Endothelial cell of umbilical vein (primary cell): ENCODE results near the gene EFCAB8. TPM values are rescaled to one million over a fixed set of nuclear protein-coding genes. Genes with fewer than 3 reads are reported as not detected.

Experiments
- BruUV-seq: library from RNA; stranded (reverse); fragments of 400-500 nt; replicated peaks from 2 replicates; lab custom pipeline; 2021; lab: Mats Ljungman, UMichigan
- CTCF ChIA-PET: fragments of 300-600, 350-600 bp; sonication (Branson Sonifier 250); formaldehyde crosslinking; loops from one replicate; lab custom pipeline; 2021; ENCODE audit warnings: antibody characterized with exemption, inconsistent platforms; lab: Charles Lee
- POLR2A ChIA-PET: fragments of 300-600, 350-600 bp; sonication (Branson Sonifier 250); formaldehyde crosslinking; loops from one replicate; lab custom pipeline; 2021; ENCODE audit warnings: antibody characterized with exemption, inconsistent platforms; lab: Charles Lee
- DNase-seq: peaks from one replicate; pipeline ENCODE4 v3.0.0-alpha.2; 2011; ENCODE audit warnings: low read depth, low spot score
- FAIRE-seq: peaks from 2 replicates; lab custom pipeline; 2011; peaks lifted over from hg19 to GRCh38; lab: Jason Lieb, UNC
- H2AFZ ChIP-seq: 2 replicates; pipeline ENCODE4 v1.6.0; 2012; ENCODE audit warnings: low read depth, low read length, control low read depth, inconsistent platforms
- H3K27ac ChIP-seq: 2 replicates; pipeline ENCODE4 v1.5.1; 2011; ENCODE audit warnings: low read depth, mild to moderate bottlenecking, control low read depth, low read length, moderate library complexity; ENCODE audit not compliant: insufficient read depth
- H3K27me3 ChIP-seq, 2 experiments: 2 replicates each; pipeline versions ENCODE4 v1.6.0 to v1.6.1; 2011; ENCODE audit warnings: low read length in 2 of 2, mixed read lengths in 1 of 2; ENCODE audit not compliant: control insufficient read depth in 2 of 2, insufficient read depth in 2 of 2
- H3K36me3 ChIP-seq, 2 experiments: 2 replicates in 1 of 2; 3 replicates in 1 of 2; pipeline ENCODE4 v1.5.1; 2011; ENCODE audit warnings: low read length in 2 of 2, mild to moderate bottlenecking in 1 of 2, moderate library complexity in 1 of 2; ENCODE audit not compliant: control insufficient read depth in 2 of 2, insufficient read depth in 2 of 2; ENCODE audit errors: extremely low read depth in 1 of 2
- H3K4me1 ChIP-seq: 3 replicates; pipeline ENCODE4 v1.5.1; 2011; ENCODE audit warnings: mild to moderate bottlenecking, low read length; ENCODE audit not compliant: control insufficient read depth, insufficient read depth; ENCODE audit errors: extremely low read depth
- H3K4me2 ChIP-seq: 2 replicates; pipeline ENCODE4 v1.6.1; 2011; ENCODE audit warnings: low read length, control low read depth, mixed read lengths; ENCODE audit not compliant: insufficient read depth
- H3K4me3 ChIP-seq, 3 experiments: fragments of 200-600 bp in 1 of 3; sonication (generic), shearing (Covaris generic) in 1 of 3; replicated peaks in 1 of 3; 2 replicates each; pipeline ENCODE4 v1.5.1; 2011 to 2016; ENCODE audit warnings: control low read depth in 3 of 3, low read length in 3 of 3, mild to moderate bottlenecking in 2 of 3, inconsistent platforms in 1 of 3, low read depth in 1 of 3, moderate library complexity in 1 of 3; ENCODE audit not compliant: insufficient read depth in 1 of 3
- H3K79me2 ChIP-seq: 2 replicates; pipeline ENCODE4 v1.6.0; 2012; ENCODE audit warnings: low read length, inconsistent platforms; ENCODE audit not compliant: control insufficient read depth, insufficient read depth
- H3K9ac ChIP-seq: replicated peaks from 2 replicates; pipeline ENCODE3; 2011; ENCODE audit warnings: low read length, control low read depth; ENCODE audit not compliant: insufficient read depth; ENCODE audit errors: extremely low read depth
- H3K9me1 ChIP-seq: replicated peaks from 3 replicates; pipeline ENCODE4 v1.6.0; 2011; ENCODE audit warnings: mild to moderate bottlenecking, low read length; ENCODE audit not compliant: control insufficient read depth, insufficient read depth; ENCODE audit errors: extremely low read depth
- H3K9me3 ChIP-seq: replicated peaks from 2 replicates; pipeline ENCODE4 v1.5.1; 2012; ENCODE audit warnings: low read length, inconsistent platforms; ENCODE audit not compliant: control insufficient read depth, insufficient read depth
- H4K20me1 ChIP-seq: replicated peaks from 2 replicates; pipeline ENCODE3; 2011; ENCODE audit warnings: mild to moderate bottlenecking, low read length; ENCODE audit not compliant: control insufficient read depth, insufficient read depth; ENCODE audit errors: extremely low read depth
- CTCF ChIP-seq, 2 donors: IDR thresholded peaks; 1 replicate in 1 of 2; 2 replicates in 1 of 2; pipeline ENCODE4 v1.5.1; 2011; ENCODE audit warnings: low read length in 2 of 2, mild to moderate bottlenecking in 2 of 2, moderate library complexity in 2 of 2, control low read depth in 1 of 2, inconsistent platforms in 1 of 2, low read depth in 1 of 2; ENCODE audit not compliant: insufficient read depth in 1 of 2; ENCODE audit errors: extremely low read depth in 1 of 2
- EZH2 ChIP-seq: IDR thresholded peaks from 2 replicates; pipeline ENCODE4 v1.6.1; 2012; ENCODE audit warnings: borderline replicate concordance, low read depth, mild to moderate bottlenecking, moderate library complexity, low read length, inconsistent platforms; ENCODE audit not compliant: severe bottlenecking
- FOS ChIP-seq: IDR thresholded peaks from 2 replicates; pipeline ENCODE4 v1.6.1; 2011; ENCODE audit warnings: mild to moderate bottlenecking, low read length, moderate library complexity, borderline replicate concordance; ENCODE audit not compliant: insufficient read depth
- GATA2 ChIP-seq: IDR thresholded peaks from 2 replicates; pipeline ENCODE4 v1.7.0; 2011; ENCODE audit warnings: low read depth, mild to moderate bottlenecking, moderate library complexity, mixed read lengths, low read length; ENCODE audit not compliant: insufficient read length, insufficient read depth
- MAX ChIP-seq: IDR thresholded peaks from 2 replicates; pipeline ENCODE4 v1.6.1; 2011; ENCODE audit not compliant: insufficient read depth, insufficient read length
- POLR2A ChIP-seq: IDR thresholded peaks from 2 replicates; pipeline ENCODE4 v1.6.1; 2012; ENCODE audit warnings: low read depth, mild to moderate bottlenecking, control low read depth, low read length
- dilution Hi-C: fragments of 300-500 bp; cut with MboI; formaldehyde crosslinking; loops from one replicate; pipeline ENCODE4 v1.15.0; 2019; ENCODE audit warnings: low sequenced_read_pairs; ENCODE audit not compliant: extremely low pct_ligation_motif_present
- intact Hi-C: fragments of 100-400 bp; cut with micrococcal nuclease; formaldehyde crosslinking; loops from one replicate; pipeline ENCODE4 v1.10.0; 2022
- polyA plus RNA-seq, 4 experiments: library from polyadenylated mRNA; depleted of rRNA in 3 of 4; stranded (reverse) in 3 of 4; unstranded in 1 of 4; fragments of >200 nt; gene quantifications; 2 replicates each; pipeline versions ENCODE4 v1.2.1 to v1.2.3, GENCODE V29; 2011 to 2012; ENCODE audit warnings: missing spikeins in 1 of 4
- total RNA-seq: library from RNA; stranded (reverse); gene quantifications from 2 replicates; pipeline ENCODE4 v1.2.3, GENCODE V29; 2021

Gene EFCAB8
- total and polyA plus RNA-seq, 2 donors (not counting 3 experiments of a cell fraction or from before 2014, with no cell fraction given) = 0.01 to 0.31 TPM

DNA sequence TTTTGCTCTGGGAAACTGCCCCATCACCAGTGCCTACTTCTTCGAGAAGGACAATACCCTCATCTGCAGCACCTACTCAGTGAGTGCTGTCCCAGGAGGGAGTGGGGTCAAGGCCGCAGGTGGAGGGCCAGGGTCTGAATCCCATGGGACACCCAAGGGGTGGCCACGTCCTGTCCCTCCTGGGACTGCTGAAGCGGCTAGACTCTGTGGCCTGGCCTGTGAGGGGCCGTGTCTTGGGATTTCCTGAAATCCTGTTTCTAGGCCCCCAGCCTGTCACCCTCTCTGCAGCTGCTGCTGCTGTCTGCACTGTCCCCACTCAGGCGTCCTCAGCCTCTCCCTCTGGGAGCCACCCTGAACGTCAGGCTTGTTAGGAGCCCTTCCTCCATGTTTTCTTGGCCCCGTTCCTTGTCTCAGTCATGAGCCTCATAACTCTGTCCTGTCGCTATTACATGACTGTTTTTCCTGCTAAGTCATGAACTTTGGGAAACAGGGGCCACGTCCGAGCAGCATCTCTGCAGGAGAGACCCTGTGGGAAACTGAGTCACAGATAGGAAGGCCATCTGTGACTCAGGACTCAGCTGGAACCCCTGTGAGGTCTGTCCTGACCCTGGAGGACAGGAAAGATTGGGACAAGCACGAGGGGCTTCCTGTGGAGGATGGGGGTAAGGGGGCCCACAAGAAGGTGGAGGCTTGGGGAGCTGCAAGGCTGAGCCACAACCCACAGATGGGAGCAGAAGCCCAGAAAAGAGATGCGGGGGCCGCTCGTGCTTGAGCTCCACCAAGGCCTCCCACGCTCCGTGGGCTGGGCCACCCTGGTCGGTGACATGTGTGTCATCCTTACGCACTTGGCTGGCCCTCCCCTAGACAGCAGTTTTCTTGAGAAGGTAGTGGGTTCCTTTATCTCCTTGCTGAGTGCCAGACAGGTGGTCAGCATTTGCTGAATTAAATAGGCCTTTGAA, 49.9 kb downstream of the EFCAB8 start:
- Histone ChIP-seq H3K4me2 (no peak overlapping the region), H2AFZ (no peak overlapping the region), H3K4me3 (no peak overlapping the region), H4K20me1 (no peaks in the 10 kb centered on the region), H3K9ac (no peak overlapping the region), H3K36me3 (no peaks in the 10 kb centered on the region), H3K79me2 (no peaks in the 10 kb centered on the region), H3K27me3 (no peaks in the 10 kb centered on the region), H3K9me1 (no peaks in the 10 kb centered on the region), H3K9me3 (no peaks in the 10 kb centered on the region), H3K27ac (no peak overlapping the region), H3K4me1 (peaks cover 6% of the 10 kb centered on the region)
- no TSS peak for BruUV-seq
- dilution Hi-C loops (no loop called here), intact Hi-C loops (no loop called here)
- no peak for TF ChIP-seq FOS
- TF ChIP-seq GATA2 = no peak
- TF ChIP-seq CTCF (IDR thresholded peaks at IDR 0.05; ENCODE audit: extremely low read depth in 1 of 2, insufficient read depth in 1 of 2, low read depth in 1 of 2, low read length in 2 of 2) = no peak
- POLR2A ChIA-PET = no interaction called here
- DNase-seq (no peak), FAIRE-seq (no peak)
- CTCF ChIA-PET = no interaction called here

DNA sequence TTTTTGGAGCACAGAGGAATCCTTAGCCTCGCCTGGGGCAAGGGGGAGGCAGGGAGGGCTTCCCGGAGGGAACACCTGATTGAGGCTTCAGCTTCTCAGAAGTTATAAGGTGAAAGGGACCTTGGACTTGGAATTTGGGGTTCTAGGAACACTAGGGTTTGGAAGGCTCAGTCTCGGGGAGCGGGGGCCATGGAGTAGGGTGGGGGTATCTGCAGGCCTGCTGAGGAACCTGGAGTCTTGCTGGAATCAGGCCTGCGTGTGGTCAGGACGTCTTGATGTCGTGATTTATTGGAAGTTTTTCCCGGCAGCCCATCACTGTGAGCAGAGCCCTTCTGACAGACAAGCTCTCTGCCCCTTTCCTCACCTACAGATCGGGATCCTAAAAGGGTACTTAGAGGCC, 50.7 kb downstream of the EFCAB8 start:
- H3K4me1 ChIP-seq = peaks cover 6% of the 10 kb centered on the region
- no peaks in the 10 kb centered on the region for H4K20me1 ChIP-seq
- ChIA-PET CTCF (interaction anchor here (1.6 kb wide), 1 partner anchor 36 kb away, joined by 4 read pairs; no protein-coding TSS in a partner anchor), POLR2A (no interaction called here)
- intact Hi-C loops (no loop called here), dilution Hi-C loops (no loop called here)
- no peak overlapping the region for H3K4me2 ChIP-seq
- no TSS peak for BruUV-seq
- no peaks in the 10 kb centered on the region for H3K36me3 ChIP-seq
- no peak overlapping the region for H2AFZ ChIP-seq
- no peak for FAIRE-seq
- no peak overlapping the region for H3K9ac ChIP-seq
- H3K4me3 ChIP-seq = no peak overlapping the region
- no peak overlapping the region for H3K27ac ChIP-seq
- no peaks in the 10 kb centered on the region for H3K9me1 ChIP-seq
- no peak for TF ChIP-seq FOS
- no peak for TF ChIP-seq CTCF (IDR thresholded peaks at IDR 0.05; ENCODE audit: extremely low read depth in 1 of 2, insufficient read depth in 1 of 2, low read depth in 1 of 2, low read length in 2 of 2)
- no peak for TF ChIP-seq MAX
- TF ChIP-seq POLR2A = no peak
- no peak for TF ChIP-seq EZH2
- no peaks in the 10 kb centered on the region for H3K9me3 ChIP-seq
- H3K79me2 ChIP-seq = no peaks in the 10 kb centered on the region
- no peaks in the 10 kb centered on the region for H3K27me3 ChIP-seq
- DNase-seq = no peak
